HUES6 (cell line): ENCODE results near the gene PAPPA.

Source experiments
- H3K27ac ChIP-seq: 2 replicates; pipeline ENCODE4 v1.7.0; 2013; ENCODE audit warnings: low read depth, mild to moderate bottlenecking, low read length, inconsistent platforms
- H3K27me3 ChIP-seq: 2 replicates; pipeline ENCODE4 v1.6.1; 2013; ENCODE audit warnings: low read length; ENCODE audit not compliant: control insufficient read depth, insufficient read depth
- H3K36me3 ChIP-seq: 2 replicates; pipeline ENCODE4 v1.6.1; 2013; ENCODE audit warnings: low read length; ENCODE audit not compliant: control insufficient read depth, insufficient read depth
- H3K4me1 ChIP-seq: 2 replicates; pipeline ENCODE4 v1.6.1; 2013; ENCODE audit warnings: low read length; ENCODE audit not compliant: control insufficient read depth, insufficient read depth
- H3K4me3 ChIP-seq: 2 replicates; pipeline ENCODE4 v1.5.1; 2013; ENCODE audit warnings: low read depth, low read length
- H3K9ac ChIP-seq: one replicate; pipeline ENCODE4 v1.6.1; 2013; ENCODE audit warnings: mild to moderate bottlenecking, low read length
- H3K9me3 ChIP-seq: 2 replicates; pipeline ENCODE4 v1.6.1; 2013; ENCODE audit warnings: low read depth, low read length; ENCODE audit not compliant: control insufficient read depth, insufficient read depth

PAPPA gene

GRCh38 chr9:116420993-116421538 lies 267.5 kb downstream of the PAPPA start:
- Histone ChIP-seq H3K27ac (no peak overlapping the region), H3K4me3 (no peak overlapping the region)

DNA sequence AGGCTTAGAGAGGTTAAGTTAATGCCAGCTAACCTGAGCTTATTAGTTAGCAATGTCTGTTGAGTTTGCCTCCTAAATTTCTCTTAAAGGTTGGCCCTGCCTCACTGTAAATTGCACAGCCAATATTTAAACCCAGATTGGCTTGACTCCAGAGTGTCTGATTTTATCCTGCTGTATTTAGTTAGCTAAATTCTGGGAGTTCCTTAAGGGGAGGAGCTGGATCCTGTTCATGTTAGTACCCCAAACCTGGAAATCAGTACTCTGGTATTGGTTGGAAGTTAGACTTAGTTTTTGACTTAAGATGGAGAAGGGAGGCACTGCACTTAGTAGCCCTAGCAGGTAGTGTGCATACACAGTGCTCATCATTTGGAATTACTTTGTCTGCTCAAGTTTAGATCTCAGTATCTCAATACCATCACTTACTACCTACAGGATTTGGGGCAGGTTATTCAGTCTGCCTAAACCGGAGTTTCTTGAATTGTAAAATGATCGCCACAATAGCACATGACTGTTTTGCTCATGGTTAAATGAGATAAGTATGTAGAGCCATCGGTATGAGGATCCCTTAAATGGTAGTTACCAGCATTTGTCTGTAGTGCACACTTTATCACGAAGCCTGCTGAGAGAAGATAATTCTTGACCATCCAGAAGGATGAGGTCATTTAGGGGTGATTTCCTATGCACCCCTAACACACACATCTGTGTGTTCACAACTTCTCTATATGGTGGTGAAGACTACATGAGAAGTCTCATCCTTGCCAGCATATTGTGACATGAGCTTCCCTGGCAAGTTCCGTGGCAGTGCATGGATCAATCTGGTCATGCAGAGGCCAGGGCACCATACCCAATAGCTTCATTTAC lies 268.8 kb downstream of the PAPPA start:
- no peak overlapping the region for H3K4me3 ChIP-seq
- peaks cover 7% of the 10 kb centered on the region; the same call in 1 of the 2 replicates for H3K36me3 ChIP-seq
- H3K4me1 ChIP-seq: no peaks in the 10 kb centered on the region
- H3K9ac ChIP-seq: no peak overlapping the region
- H3K9me3 ChIP-seq: no peaks in the 10 kb centered on the region
- H3K27ac ChIP-seq: no peak overlapping the region
- no peaks in the 10 kb centered on the region for H3K27me3 ChIP-seq

More at GRCh38 chr9:116420993-116421538, 267.5 kb downstream of the PAPPA start:
- no peak overlapping the region for H3K9ac ChIP-seq
- no peaks in the 10 kb centered on the region for H3K9me3 ChIP-seq
- peaks cover 7% of the 10 kb centered on the region; the same call in 1 of the 2 replicates for H3K36me3 ChIP-seq
- no peaks in the 10 kb centered on the region for H3K4me1 ChIP-seq
- no peaks in the 10 kb centered on the region for H3K27me3 ChIP-seq

- Histone ChIP-seq H3K36me3 (peaks cover 7% of the 10 kb centered on the region; the same call in 1 of the 2 replicates), H3K9ac (no peak overlapping the region), H3K4me3 (no peak overlapping the region), H3K27me3 (no peaks in the 10 kb centered on the region), H3K9me3 (no peaks in the 10 kb centered on the region), H3K27ac (no peak overlapping the region), H3K4me1 (no peaks in the 10 kb centered on the region)
Measured at GRCh38 chr9:116423149-116423548, 269.6 kb downstream of the PAPPA start.

DNA sequence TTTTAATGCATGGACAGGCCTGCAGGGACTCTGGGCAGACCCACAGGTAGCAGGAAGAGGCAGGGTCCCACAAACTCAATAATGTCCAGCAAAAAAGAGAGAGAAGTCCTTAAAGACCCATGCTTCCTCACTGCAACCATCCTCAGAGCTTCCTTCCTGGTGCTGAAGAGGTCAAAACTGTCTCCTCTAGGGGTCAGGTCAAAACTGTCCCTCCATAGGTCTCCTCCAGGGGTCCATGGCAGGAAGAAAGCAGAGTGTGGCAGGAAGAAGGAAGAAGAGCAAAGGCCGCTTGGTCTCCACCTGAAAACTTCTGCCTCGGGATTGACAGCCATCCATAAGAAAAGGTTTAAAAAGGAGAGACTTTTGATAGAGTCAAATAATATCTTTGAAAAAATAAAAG lies 271.7 kb downstream of the PAPPA start:
- Histone ChIP-seq H3K27ac (no peak overlapping the region), H3K4me1 (no peaks in the 10 kb centered on the region), H3K36me3 (peaks cover 3% of the 10 kb centered on the region; the same call in 1 of the 2 replicates), H3K27me3 (no peaks in the 10 kb centered on the region), H3K9ac (no peak overlapping the region), H3K9me3 (no peaks in the 10 kb centered on the region), H3K4me3 (no peak overlapping the region)

GRCh38 chr9:116430849-116431248 lies 277.3 kb downstream of the PAPPA start:
- no peaks in the 10 kb centered on the region for H3K9me3 ChIP-seq
- H3K27ac ChIP-seq: no peak overlapping the region
- no peak overlapping the region for H3K9ac ChIP-seq
- H3K4me3 ChIP-seq: no peak overlapping the region
- H3K36me3 ChIP-seq: 0 out of 2 replicates have a peak, but pooled peaks cover under 1% of the 10 kb centered on the region
- H3K4me1 ChIP-seq: peaks cover 5% of the 10 kb centered on the region; the same call in 1 of the 2 replicates
- H3K27me3 ChIP-seq: no peaks in the 10 kb centered on the region

- H3K9ac ChIP-seq: no peak overlapping the region
- no peak overlapping the region for H3K27ac ChIP-seq
- no peaks in the 10 kb centered on the region for H3K36me3 ChIP-seq
- H3K4me1 ChIP-seq: peaks cover 8% of the 10 kb centered on the region; the same call in 1 of the 2 replicates
- no peak overlapping the region for H3K4me3 ChIP-seq
- H3K27me3 ChIP-seq: no peaks in the 10 kb centered on the region
- H3K9me3 ChIP-seq: no peaks in the 10 kb centered on the region
Measured at GRCh38 chr9:116432051-116432450, 278.5 kb downstream of the PAPPA start.

- Histone ChIP-seq H3K9me3 (no peaks in the 10 kb centered on the region), H3K27ac (no peak overlapping the region), H3K36me3 (no peaks in the 10 kb centered on the region), H3K9ac (no peak overlapping the region), H3K27me3 (no peaks in the 10 kb centered on the region), H3K4me3 (no peak overlapping the region), H3K4me1 (peaks cover 8% of the 10 kb centered on the region; the same call in 1 of the 2 replicates)
Measured at GRCh38 chr9:116434314-116434713, 280.7 kb downstream of the PAPPA start.

- H3K27ac ChIP-seq: no peak overlapping the region
- no peak overlapping the region for H3K9ac ChIP-seq
- peaks cover 5% of the 10 kb centered on the region; the same call in 1 of the 2 replicates for H3K36me3 ChIP-seq
- no peaks in the 10 kb centered on the region for H3K27me3 ChIP-seq
- H3K9me3 ChIP-seq: no peaks in the 10 kb centered on the region
- H3K4me1 ChIP-seq: peaks cover 8% of the 10 kb centered on the region; the same call in 1 of the 2 replicates
- H3K4me3 ChIP-seq: no peak overlapping the region
Measured at GRCh38 chr9:116435706-116436105, 282.1 kb downstream of the PAPPA start.

DNA sequence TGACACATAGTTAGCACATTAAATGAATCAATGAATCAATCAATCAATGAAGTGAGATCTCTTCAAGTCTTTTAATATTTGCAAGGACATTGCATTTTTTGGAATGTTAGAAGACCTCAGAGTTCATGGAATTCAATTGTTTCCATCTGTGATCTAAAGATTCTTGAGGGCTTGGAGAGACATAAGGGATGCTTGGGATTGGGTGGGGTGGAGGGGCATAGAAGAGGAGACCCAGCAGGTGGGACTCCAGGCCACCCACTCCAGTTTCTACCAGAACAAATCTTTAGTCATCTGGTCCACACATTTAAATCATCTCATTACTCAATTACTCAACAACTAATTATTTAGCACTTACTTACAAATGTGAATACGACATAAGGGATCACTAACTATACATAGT lies 282.5 kb downstream of the PAPPA start:
- H3K4me3 ChIP-seq: no peak overlapping the region
- no peaks in the 10 kb centered on the region for H3K9me3 ChIP-seq
- H3K36me3 ChIP-seq: peaks cover 5% of the 10 kb centered on the region; the same call in 1 of the 2 replicates
- H3K27me3 ChIP-seq: no peaks in the 10 kb centered on the region
- no peak overlapping the region for H3K9ac ChIP-seq
- H3K27ac ChIP-seq: no peak overlapping the region
- H3K4me1 ChIP-seq: peaks cover 8% of the 10 kb centered on the region; the same call in 1 of the 2 replicates

- Histone ChIP-seq H3K36me3 (peaks cover 5% of the 10 kb centered on the region; the same call in 1 of the 2 replicates), H3K27me3 (no peaks in the 10 kb centered on the region)
Measured at GRCh38 chr9:116437411-116438370, 284.1 kb downstream of the PAPPA start.

More at GRCh38 chr9:116437411-116438370, 284.1 kb downstream of the PAPPA start:
- H3K27ac ChIP-seq: no peak overlapping the region
- no peak overlapping the region for H3K4me3 ChIP-seq
- no peaks in the 10 kb centered on the region for H3K9me3 ChIP-seq
- H3K9ac ChIP-seq: no peak overlapping the region
- peaks cover 8% of the 10 kb centered on the region; the same call in 1 of the 2 replicates for H3K4me1 ChIP-seq
